ENCODE measurements around the gene KCNMA1.

DNA sequence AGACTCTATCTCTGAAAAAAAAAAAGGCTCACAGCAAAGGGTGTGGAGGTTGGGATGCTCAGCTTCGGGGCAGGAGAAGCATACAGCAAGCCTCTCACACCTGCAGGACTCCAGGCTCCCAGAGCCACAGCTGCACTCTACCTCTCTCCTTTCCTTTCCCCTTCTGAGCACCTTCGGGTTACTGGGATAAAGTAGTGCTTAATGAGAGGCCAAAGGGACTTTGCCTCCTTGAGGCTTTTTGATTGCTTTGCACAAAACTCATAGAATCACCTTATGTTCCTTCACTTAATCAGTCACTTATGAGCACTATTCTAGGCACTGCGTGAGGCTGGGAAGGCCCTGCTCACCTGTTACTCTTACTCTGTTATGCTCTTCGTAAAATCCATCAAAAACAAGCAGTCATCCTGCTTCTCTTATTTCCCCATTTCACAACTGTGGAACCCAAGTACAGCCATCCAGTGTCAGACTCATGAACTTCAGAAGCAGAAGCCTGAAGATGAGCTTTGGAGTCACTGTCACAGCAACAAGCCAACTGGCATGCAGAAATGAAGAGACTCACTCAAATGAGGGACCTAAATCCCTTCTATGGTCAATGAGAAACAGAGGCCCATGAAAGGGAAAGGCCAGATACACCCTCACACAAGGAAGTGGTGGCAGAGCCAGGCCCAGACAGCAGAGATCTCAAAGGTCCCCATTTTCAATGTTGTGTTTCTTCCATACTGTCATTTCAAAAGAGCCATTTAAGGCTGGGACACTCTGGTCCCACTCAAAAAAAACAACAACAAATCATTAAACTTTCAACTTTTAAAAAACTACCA lies 205.4 kb downstream of the KCNMA1 start:
- TF ChIP-seq, protein P1, sequence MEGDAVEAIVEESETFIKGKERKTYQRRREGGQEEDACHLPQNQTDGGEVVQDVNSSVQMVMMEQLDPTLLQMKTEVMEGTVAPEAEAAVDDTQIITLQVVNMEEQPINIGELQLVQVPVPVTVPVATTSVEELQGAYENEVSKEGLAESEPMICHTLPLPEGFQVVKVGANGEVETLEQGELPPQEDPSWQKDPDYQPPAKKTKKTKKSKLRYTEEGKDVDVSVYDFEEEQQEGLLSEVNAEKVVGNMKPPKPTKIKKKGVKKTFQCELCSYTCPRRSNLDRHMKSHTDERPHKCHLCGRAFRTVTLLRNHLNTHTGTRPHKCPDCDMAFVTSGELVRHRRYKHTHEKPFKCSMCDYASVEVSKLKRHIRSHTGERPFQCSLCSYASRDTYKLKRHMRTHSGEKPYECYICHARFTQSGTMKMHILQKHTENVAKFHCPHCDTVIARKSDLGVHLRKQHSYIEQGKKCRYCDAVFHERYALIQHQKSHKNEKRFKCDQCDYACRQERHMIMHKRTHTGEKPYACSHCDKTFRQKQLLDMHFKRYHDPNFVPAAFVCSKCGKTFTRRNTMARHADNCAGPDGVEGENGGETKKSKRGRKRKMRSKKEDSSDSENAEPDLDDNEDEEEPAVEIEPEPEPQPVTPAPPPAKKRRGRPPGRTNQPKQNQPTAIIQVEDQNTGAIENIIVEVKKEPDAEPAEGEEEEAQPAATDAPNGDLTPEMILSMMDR (IDR thresholded peaks at IDR 0.05): no peak
- TF ChIP-seq POLR2AphosphoS5 (IDR thresholded peaks at IDR 0.05) (no peak), POLR2A (IDR thresholded peaks at IDR 0.05) (no peak), EP300 (IDR thresholded peaks at IDR 0.05) (no peak)
